H9 (cell line): ENCODE data around the gene KRTAP2-3. TPM values are rescaled to one million over a fixed set of nuclear protein-coding genes. Genes with fewer than 3 reads are reported as not detected.

Source experiments
- DNase-seq: peaks from one replicate; pipeline ENCODE4 v3.0.0-alpha.2; 2017
- H2AFZ ChIP-seq: one replicate; pipeline ENCODE4 v1.6.1; 2013; ENCODE audit warnings: mild to moderate bottlenecking, low read length, control low read depth, moderate library complexity
- H2AK5ac ChIP-seq: 2 replicates; pipeline ENCODE4 v1.6.1; 2013; ENCODE audit warnings: low read length, control low read depth, mixed read lengths; ENCODE audit not compliant: insufficient read length
- H2BK120ac ChIP-seq: one replicate; pipeline ENCODE4 v1.6.1; 2013; ENCODE audit warnings: low read depth, mild to moderate bottlenecking, low read length, control low read depth, inconsistent platforms; ENCODE audit not compliant: poor library complexity, severe bottlenecking
- H2BK12ac ChIP-seq: 2 replicates; pipeline ENCODE4 v1.6.1; 2013; ENCODE audit warnings: low read length, control low read depth, mixed read lengths, low read depth; ENCODE audit not compliant: insufficient read length
- H2BK15ac ChIP-seq: 2 replicates; pipeline ENCODE4 v1.6.1; 2013; ENCODE audit warnings: low read depth, low read length, control low read depth
- H2BK20ac ChIP-seq: one replicate; pipeline ENCODE4 v1.6.1; 2013; ENCODE audit warnings: low read depth, mild to moderate bottlenecking, low read length, control low read depth, inconsistent platforms; ENCODE audit not compliant: poor library complexity, severe bottlenecking
- H2BK5ac ChIP-seq: 2 replicates; pipeline ENCODE4 v1.6.1; 2013; ENCODE audit warnings: low read length, control low read depth, mixed read lengths; ENCODE audit not compliant: insufficient read length
- H3K14ac ChIP-seq: 2 replicates; pipeline ENCODE4 v1.6.1; 2013; ENCODE audit warnings: low read length, control low read depth; ENCODE audit not compliant: insufficient read depth
- H3K18ac ChIP-seq: 2 replicates; pipeline ENCODE4 v1.6.1; 2013; ENCODE audit warnings: low read depth, mild to moderate bottlenecking, mixed read lengths, low read length, control low read depth; ENCODE audit not compliant: insufficient read length
- H3K23ac ChIP-seq: 2 replicates; pipeline ENCODE4 v1.6.1; 2013; ENCODE audit warnings: low read length, control low read depth, mixed read lengths, low read depth; ENCODE audit not compliant: insufficient read length
- H3K23me2 ChIP-seq: 2 replicates; pipeline ENCODE4 v1.6.1; 2013; ENCODE audit warnings: low read depth, mild to moderate bottlenecking, mixed read lengths, low read length, control low read depth; ENCODE audit not compliant: insufficient read length, poor library complexity, severe bottlenecking
- H3K27ac ChIP-seq: 2 replicates; pipeline ENCODE4 v1.5.1; 2013; ENCODE audit warnings: low read length, control low read depth, mixed read lengths, low read depth; ENCODE audit not compliant: insufficient read length
- H3K27me3 ChIP-seq: 2 replicates; pipeline ENCODE4 v1.6.1; 2013; ENCODE audit warnings: low read length, control low read depth, inconsistent platforms; ENCODE audit not compliant: insufficient read depth
- H3K4ac ChIP-seq: 2 replicates; pipeline ENCODE4 v1.6.1; 2013; ENCODE audit warnings: low read depth, mild to moderate bottlenecking, control low read depth, inconsistent platforms, low read length, moderate library complexity
- H3K4me1 ChIP-seq: 2 replicates; pipeline ENCODE4 v1.6.1; 2013; ENCODE audit warnings: low read length, control low read depth, inconsistent platforms; ENCODE audit not compliant: insufficient read depth
- H3K4me2 ChIP-seq: 2 replicates; pipeline ENCODE4 v1.6.1; 2013; ENCODE audit warnings: low read length, control low read depth, mixed read lengths; ENCODE audit not compliant: insufficient read length, insufficient read depth
- H3K56ac ChIP-seq: 2 replicates; pipeline ENCODE4 v1.6.1; 2013; ENCODE audit warnings: low read depth, mild to moderate bottlenecking, mixed read lengths, low read length, control low read depth; ENCODE audit not compliant: insufficient read length
- H3K79me1 ChIP-seq: 2 replicates; pipeline ENCODE4 v1.6.1; 2013; ENCODE audit warnings: low read depth, mild to moderate bottlenecking, moderate library complexity, low read length, control low read depth, inconsistent platforms; ENCODE audit not compliant: insufficient read depth, poor library complexity, severe bottlenecking
- H3K79me2 ChIP-seq: 2 replicates; pipeline ENCODE4 v1.6.1; 2013; ENCODE audit warnings: low read length, control low read depth, inconsistent platforms; ENCODE audit not compliant: insufficient read depth
- H3K9ac ChIP-seq: 2 replicates; pipeline ENCODE4 v1.6.1; 2013; ENCODE audit warnings: low read length, control low read depth, mixed read lengths; ENCODE audit not compliant: insufficient read length; ENCODE audit errors: extremely low read depth
- H3K9me3 ChIP-seq: one replicate; pipeline ENCODE4 v1.6.1; 2013; ENCODE audit warnings: low read depth, low read length, inconsistent platforms; ENCODE audit not compliant: control insufficient read depth
- H3T11ph ChIP-seq: one replicate; pipeline ENCODE4 v1.6.1; 2013; ENCODE audit warnings: mild to moderate bottlenecking, low read length, control low read depth, inconsistent platforms
- H4K20me1 ChIP-seq: one replicate; pipeline ENCODE4 v1.6.1; 2013; ENCODE audit not compliant: control insufficient read depth, insufficient read length, insufficient read depth
- H4K5ac ChIP-seq: 2 replicates; pipeline ENCODE4 v1.6.1; 2013; ENCODE audit warnings: low read depth, mild to moderate bottlenecking, mixed read lengths, low read length, control low read depth; ENCODE audit not compliant: insufficient read length
- H4K8ac ChIP-seq: replicated peaks from 2 replicates; pipeline ENCODE4 v1.6.1; 2013; ENCODE audit warnings: low read length, control low read depth, mixed read lengths, low read depth; ENCODE audit not compliant: insufficient read length
- H4K91ac ChIP-seq: 2 replicates; pipeline ENCODE4 v1.6.1; 2013; ENCODE audit warnings: low read depth, mild to moderate bottlenecking, moderate library complexity, mixed read lengths, low read length, control low read depth; ENCODE audit not compliant: insufficient read length
- H3K27ac Mint-ChIP-seq, 3 experiments: 2 replicates in 2 of 3; 3 replicates in 1 of 3; pipeline ENCODE4 v1.8.0; 2020 to 2021; ENCODE audit warnings: mixed read lengths in 3 of 3, mild to moderate bottlenecking in 1 of 3, moderate library complexity in 1 of 3
- H3K27me3 Mint-ChIP-seq: 2 replicates; pipeline ENCODE4 v1.8.0; 2021; ENCODE audit warnings: low read depth, mild to moderate bottlenecking, moderate library complexity, mixed read lengths
- H3K36me3 Mint-ChIP-seq, 3 experiments: 2 replicates in 2 of 3; 3 replicates in 1 of 3; pipeline ENCODE4 v1.8.0; 2020 to 2021; ENCODE audit warnings: low read depth in 3 of 3, mixed read lengths in 3 of 3; ENCODE audit not compliant: insufficient read depth in 1 of 3
- H3K4me1 Mint-ChIP-seq, 2 experiments: 2 replicates each; pipeline ENCODE4 v1.8.0; 2020; ENCODE audit warnings: mixed read lengths in 2 of 2
- H3K4me3 Mint-ChIP-seq, 2 experiments: 2 replicates in 1 of 2; 3 replicates in 1 of 2; pipeline ENCODE4 v1.8.0; 2020 to 2021; ENCODE audit warnings: mild to moderate bottlenecking in 2 of 2, mixed read lengths in 2 of 2, moderate library complexity in 1 of 2
- H3K9me3 Mint-ChIP-seq, 2 experiments: 2 replicates in 1 of 2; 3 replicates in 1 of 2; pipeline ENCODE4 v1.8.0; 2020; ENCODE audit warnings: mild to moderate bottlenecking in 2 of 2, mixed read lengths in 2 of 2, moderate library complexity in 1 of 2
- WGBS: extraction: QIAGEN DNeasy Blood & Tissue Kit; methylation state at CpG from one replicate; pipeline ENCODE4 v1.1.7; 2013; ENCODE audit warnings: missing lambda C conversion rate, low lambda C conversion rate, mixed read lengths; ENCODE audit not compliant: insufficient read length; ENCODE audit errors: extremely low coverage; 5-methylcytosine and 5-hydroxymethylcytosine counted together
- total RNA-seq: library from RNA; stranded (reverse); gene quantifications from 2 replicates; pipeline ENCODE4 v1.2.1, GENCODE V29; 2021
- TF ChIP-seq, protein P1 (sequence below): fragments of 200-600 bp; sonication (generic); conservative IDR thresholded peaks from 3 replicates; pipeline ENCODE4 v1.8.0; 2021; ENCODE audit warnings: antibody characterized with exemption, mild to moderate bottlenecking

KRTAP2-3 gene
- total RNA-seq, 1 experiment from 2014 or later: not detected

DNA sequence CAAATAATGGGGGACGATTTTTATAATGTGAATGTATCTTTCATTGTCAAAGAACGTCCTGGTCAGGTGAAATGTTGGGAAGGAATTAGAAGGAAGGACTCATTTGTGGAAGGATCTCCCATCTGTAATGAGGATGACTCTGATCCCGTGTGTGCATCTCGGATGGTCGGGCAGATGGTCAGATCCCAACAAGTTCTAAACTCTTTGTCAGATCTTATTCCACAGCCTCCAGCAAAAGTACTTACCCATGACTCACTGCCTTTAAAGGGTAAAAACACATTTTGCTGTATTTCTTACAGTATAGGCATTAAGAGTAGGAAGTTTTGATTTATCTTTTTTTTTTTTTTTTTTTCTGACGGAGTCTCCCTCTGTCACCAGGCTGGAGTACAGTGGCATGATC is 38.6 kb upstream of the KRTAP2-3 start:
- Mint-ChIP-seq H3K36me3 (peaks cover 0 to 10% (median 3%) of the 10 kb centered on the region in 3 experiments; a peak in 3 of 7 replicates), H3K27ac (no peak overlapping the region), H3K4me1 (peaks cover 31 to 38% of the 10 kb centered on the region in 2 experiments), H3K27me3 (peaks cover 1% of the 10 kb centered on the region; the same call in 1 of the 2 replicates), H3K9me3 (peaks cover 4 to 11% of the 10 kb centered on the region in 2 experiments; a peak in 4 of 5 replicates), H3K4me3 (no peak overlapping the region)
- H4K91ac ChIP-seq: no peak overlapping the region
- no peak overlapping the region for H3K4me2 ChIP-seq
- no peak overlapping the region for H2BK20ac ChIP-seq
- H3K27me3 ChIP-seq: no peaks in the 10 kb centered on the region
- H3K23me2 ChIP-seq: no peaks in the 10 kb centered on the region
- H2AFZ ChIP-seq: no peak overlapping the region
- no peak overlapping the region for H3K18ac ChIP-seq
- no peak for DNase-seq
- no peaks in the 10 kb centered on the region for H3K79me1 ChIP-seq
- no peaks in the 10 kb centered on the region for H3K4me1 ChIP-seq
- H3K9ac ChIP-seq: no peak overlapping the region
- TF ChIP-seq, protein P1, sequence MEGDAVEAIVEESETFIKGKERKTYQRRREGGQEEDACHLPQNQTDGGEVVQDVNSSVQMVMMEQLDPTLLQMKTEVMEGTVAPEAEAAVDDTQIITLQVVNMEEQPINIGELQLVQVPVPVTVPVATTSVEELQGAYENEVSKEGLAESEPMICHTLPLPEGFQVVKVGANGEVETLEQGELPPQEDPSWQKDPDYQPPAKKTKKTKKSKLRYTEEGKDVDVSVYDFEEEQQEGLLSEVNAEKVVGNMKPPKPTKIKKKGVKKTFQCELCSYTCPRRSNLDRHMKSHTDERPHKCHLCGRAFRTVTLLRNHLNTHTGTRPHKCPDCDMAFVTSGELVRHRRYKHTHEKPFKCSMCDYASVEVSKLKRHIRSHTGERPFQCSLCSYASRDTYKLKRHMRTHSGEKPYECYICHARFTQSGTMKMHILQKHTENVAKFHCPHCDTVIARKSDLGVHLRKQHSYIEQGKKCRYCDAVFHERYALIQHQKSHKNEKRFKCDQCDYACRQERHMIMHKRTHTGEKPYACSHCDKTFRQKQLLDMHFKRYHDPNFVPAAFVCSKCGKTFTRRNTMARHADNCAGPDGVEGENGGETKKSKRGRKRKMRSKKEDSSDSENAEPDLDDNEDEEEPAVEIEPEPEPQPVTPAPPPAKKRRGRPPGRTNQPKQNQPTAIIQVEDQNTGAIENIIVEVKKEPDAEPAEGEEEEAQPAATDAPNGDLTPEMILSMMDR: no peak
- H4K8ac ChIP-seq: no peak overlapping the region
- H3K23ac ChIP-seq: no peak overlapping the region
- no peaks in the 10 kb centered on the region for H4K20me1 ChIP-seq
- H3T11ph ChIP-seq: no peak overlapping the region
- no peak overlapping the region for H3K14ac ChIP-seq
- H2BK120ac ChIP-seq: no peak overlapping the region
- no peaks in the 10 kb centered on the region for H3K79me2 ChIP-seq
- no CpG with 5 or more reads among the region's 6 CpGs for WGBS
- H3K56ac ChIP-seq: no peak overlapping the region
- H2AK5ac ChIP-seq: no peak overlapping the region
- no peak overlapping the region for H3K4ac ChIP-seq
- no peak overlapping the region for H4K5ac ChIP-seq
- H2BK12ac ChIP-seq: no peak overlapping the region
- H3K9me3 ChIP-seq: no peaks in the 10 kb centered on the region
- H2BK5ac ChIP-seq: no peak overlapping the region
- no peak overlapping the region for H2BK15ac ChIP-seq
- H3K27ac ChIP-seq: no peak overlapping the region
